HG03135 (cell line): Measurements from ENCODE around the gene UHRF2.
"Not testable (repeated sequence)": the region's sequence is repeated elsewhere in the genome, so short reads cannot be mapped to it uniquely, and the experiment has no call there.

Experiments
- ATAC-seq: cut with Tn5 transposase; IDR thresholded peaks from one replicate; pipeline ENCODE4 v1.9.1; 2021; ENCODE audit warnings: mild to moderate bottlenecking, moderate library complexity; ENCODE audit not compliant: unreplicated experiment

The UHRF2 gene

GRCh38 chr9:6484210-6484609 is 71.2 kb downstream of the UHRF2 start:
- no peak for ATAC-seq

GRCh38 chr9:6488395-6488794 is 75.4 kb downstream of the UHRF2 start:
- ATAC-seq = no peak

- no peak for ATAC-seq
These were observed 76.1 kb downstream of the UHRF2 start for GRCh38 chr9:6489099-6489498.

DNA sequence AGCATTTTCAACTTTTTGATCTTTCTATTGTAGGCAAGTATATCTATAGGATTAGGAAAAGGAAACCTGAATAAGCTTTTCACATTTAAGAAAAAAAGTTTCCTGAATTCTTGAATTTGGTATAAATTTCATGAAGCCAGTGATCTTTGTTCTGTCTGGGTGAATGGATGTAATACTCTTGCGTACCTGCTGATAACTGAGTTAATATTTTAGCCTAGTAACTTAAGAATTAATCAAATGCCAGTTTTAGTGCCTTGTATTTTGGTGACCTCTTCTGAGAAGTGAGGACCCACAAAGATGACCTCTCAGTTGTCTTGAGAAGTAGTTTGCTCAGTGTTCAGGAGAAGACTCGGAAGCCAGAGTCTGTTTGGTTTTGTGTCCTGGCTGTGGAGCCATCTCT is 77.9 kb downstream of the UHRF2 start:
- ATAC-seq = no peak

DNA sequence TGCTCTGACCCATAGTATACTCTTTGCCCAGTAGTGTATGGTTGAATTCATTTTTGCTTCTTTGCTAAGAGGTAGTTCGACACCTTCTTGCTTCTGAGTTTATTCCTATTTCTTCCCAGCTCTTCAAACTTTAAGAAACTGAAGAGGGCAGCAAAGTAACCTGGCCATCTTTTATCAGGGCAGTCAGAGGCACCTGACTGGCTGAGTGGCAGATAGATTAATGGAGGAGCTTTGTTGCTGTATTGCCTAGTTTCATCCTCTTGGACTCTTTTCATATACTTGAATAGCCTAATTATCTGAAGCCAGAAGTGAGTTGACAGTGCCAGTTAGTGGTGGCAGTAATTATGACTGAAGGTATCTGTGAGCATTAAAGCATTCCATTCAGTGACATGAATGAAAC is 82.5 kb downstream of the UHRF2 start:
- ATAC-seq = no peak

DNA sequence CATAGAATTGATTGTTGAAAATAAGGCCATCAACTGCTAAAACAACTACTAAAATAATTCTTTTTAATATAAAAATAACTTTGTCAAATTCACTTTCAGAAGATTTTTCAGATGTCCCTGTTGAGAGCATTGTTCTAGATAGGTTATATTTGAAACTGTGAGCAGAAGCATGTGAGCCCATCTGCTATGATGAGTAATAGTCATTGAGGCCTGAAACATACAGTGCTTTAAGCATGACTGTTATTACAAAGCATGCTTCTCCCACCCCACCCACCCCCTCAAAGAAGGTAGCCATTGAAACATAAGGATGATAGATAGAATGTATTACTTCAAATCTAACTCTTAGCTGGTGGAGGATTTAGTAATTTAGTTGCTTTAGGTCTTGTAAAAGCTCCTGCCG is 86.0 kb downstream of the UHRF2 start:
- no peak for ATAC-seq

DNA sequence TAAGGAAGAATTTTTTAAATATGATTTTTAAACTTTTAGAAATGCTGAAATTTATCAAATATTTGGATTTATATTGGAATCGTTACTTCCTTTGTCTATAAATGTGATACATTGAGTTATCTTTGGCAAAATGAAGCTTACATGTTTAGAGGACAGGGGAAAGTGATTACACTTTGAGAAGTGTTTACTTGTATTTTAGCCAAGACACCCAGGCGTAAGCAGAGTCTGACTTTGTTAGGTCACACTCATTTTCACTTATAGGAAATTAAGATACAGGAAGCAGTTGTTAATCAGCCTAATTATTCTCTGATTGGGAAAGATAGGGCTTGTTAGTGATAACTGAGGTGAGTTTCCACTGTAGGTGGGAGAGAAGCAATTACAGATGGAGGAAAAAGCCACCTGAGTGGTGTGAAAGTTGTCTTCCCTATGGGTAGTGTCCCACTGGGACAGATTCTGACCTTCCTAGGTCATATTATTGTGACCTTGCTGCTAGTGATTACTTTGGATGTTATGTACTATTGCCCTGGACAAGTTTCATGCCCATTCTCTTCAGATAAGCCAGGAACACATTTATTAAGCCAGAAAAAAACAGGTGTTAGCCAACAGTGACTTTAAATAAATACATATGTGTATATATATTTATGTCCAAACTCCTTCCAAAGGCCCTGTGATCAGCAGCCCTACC is 88.7 kb downstream of the UHRF2 start:
- no peak for ATAC-seq

DNA sequence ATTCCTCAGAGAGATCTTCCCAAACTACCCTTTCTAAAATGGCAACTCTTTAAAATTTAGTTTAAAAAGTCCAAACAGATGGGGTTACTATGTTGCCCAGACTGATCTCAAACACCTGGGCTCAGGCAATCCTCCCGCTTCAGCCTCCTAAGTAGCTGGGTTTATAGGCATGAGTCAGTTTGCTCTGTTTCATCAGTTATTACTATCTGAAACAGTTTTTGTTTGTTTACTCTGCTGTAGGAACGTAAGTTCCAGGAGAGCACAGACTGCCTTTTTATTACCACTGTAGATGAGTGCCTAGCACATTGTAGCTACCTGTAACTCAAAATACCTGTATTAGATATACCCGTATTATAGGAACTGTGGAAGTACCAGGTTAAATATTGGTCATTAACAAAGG is 89.4 kb downstream of the UHRF2 start:
- ATAC-seq = no peak

DNA sequence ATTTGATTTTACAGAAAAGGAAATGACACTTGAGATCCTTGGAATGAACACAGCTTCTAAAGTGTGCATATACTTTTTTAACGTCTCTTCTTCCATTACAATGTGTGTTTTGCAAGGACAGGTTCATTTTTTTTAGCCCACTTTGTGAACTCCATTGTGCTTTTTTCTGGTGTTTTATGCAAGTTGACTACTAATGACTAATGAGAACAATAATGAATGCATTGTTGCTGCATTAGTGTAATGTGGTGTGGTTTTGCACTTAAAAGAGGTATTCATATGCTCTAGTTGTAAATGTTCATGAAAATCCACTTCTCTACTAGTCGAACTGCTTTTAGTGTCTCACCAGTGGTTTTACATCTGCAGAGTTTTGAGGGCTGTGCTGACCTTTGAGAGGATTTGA is 93.6 kb downstream of the UHRF2 start:
- no peak for ATAC-seq

GRCh38 chr9:6512085-6512657 is 99.2 kb downstream of the UHRF2 start:
- no peak for ATAC-seq

DNA sequence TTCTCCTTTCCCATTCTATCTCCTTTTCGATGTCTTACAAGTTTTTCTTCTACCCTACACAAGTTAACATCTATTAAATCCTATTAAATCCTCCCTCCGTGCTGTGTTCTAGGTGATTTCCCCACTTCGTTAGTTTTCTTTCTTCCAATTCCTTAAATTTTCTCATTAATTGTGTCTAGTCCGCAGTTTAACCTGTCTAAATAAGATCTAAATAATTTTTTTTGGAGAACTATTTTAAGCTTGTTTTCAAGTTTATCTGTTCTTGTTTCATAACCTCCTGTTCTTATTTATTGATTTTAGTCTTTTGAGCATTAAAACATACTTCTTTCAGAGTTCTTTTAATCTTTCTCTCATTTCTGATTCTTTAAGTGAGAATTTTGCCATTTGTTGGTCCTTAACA is 109.3 kb downstream of the UHRF2 start:
- no peak for ATAC-seq

GRCh38 chr9:6525326-6526045 is 112.5 kb downstream of the UHRF2 start:
- no peak for ATAC-seq

GRCh38 chr9:6535594-6535993 is 122.6 kb downstream of the UHRF2 start:
- no peak for ATAC-seq

- no peak for ATAC-seq
These were observed 125.7 kb downstream of the UHRF2 start for GRCh38 chr9:6538666-6539071.

GRCh38 chr9:6542617-6543016 is 129.6 kb downstream of the UHRF2 start:
- ATAC-seq = not testable (repeated sequence)

- no peak for ATAC-seq
These were observed 130.2 kb downstream of the UHRF2 start for GRCh38 chr9:6543204-6543603.

DNA sequence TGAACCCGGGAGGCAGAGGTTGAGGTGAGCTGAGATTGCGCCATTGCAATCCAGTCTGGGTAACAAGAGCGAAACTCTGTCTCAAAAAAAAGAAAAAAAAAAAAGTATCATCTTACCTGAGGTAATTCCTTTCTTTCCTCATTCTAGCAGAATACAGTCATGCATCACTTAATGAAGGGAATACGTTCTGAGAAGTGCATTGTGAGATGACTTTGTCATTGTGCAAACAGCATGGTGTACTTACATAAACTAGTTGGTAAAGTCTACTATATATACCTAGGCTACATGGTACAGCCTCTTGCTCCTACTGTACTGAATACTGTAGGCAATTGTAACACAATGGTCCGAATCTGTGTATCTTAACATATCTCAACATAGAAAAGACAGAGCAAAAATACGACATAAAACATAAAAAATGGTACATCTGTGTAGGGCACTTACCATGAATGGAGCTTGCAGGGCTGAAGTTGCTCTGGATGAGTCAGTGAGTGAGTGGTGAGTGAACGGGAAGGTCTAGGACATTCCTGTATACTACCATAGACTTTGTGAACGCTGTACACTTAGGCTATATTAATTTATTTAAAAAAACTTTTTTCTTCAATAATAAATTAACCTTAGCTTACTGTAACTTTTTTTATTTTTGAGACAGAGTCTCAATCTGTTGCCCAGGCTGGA is 132.2 kb downstream of the UHRF2 start:
- ATAC-seq = no peak

GRCh38 chr9:6549106-6549800 is 136.3 kb downstream of the UHRF2 start:
- ATAC-seq = no peak

GRCh38 chr9:6551136-6551535 is 138.1 kb downstream of the UHRF2 start:
- ATAC-seq = no peak

- ATAC-seq = no peak
These were observed 139.0 kb downstream of the UHRF2 start for GRCh38 chr9:6552033-6552432.

GRCh38 chr9:6552498-6553121 is 139.6 kb downstream of the UHRF2 start:
- no peak for ATAC-seq
